ENCODE measurements around the gene GSK3B.

Gene GSK3B

DNA sequence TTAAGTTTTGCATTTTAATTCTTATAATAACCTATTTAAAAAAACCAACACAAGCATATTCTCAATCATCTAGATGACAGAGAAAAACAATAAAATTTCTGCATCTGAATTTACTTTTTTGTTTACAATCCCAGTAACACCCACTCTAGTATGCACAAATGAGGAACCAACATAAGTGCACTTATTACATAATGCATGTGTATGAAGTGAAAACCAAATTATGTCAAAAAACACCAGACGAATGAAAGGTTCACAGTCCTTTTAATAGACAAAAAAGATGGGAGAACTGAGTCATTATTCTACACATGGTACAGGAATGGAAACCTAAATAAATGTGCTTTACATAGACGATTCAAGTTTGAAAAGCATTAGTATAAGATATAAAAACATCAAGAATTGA lies 220.6 kb downstream of the GSK3B start:
- no peak for DNase-seq (ENCODE audit: low read depth)

DNA sequence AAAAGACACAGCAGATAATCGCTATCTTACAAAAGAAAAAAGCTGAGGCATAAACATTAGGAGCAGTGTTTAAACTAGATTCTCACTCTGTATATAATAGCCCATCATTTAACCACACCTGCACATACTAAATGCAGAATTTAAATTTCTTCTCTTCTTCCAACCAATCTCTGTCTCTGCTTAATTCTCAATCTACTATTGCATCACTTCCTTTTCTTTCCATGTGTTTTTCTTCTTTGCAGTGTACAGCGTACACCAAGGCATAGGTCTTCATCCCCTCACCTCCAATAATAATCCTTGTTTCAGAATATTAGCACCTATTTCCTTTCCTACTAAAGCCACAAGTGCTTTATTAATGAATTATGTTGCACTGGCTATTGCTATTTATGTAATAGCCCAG lies 221.5 kb downstream of the GSK3B start:
- DNase-seq (ENCODE audit: low read depth): no peak

DNA sequence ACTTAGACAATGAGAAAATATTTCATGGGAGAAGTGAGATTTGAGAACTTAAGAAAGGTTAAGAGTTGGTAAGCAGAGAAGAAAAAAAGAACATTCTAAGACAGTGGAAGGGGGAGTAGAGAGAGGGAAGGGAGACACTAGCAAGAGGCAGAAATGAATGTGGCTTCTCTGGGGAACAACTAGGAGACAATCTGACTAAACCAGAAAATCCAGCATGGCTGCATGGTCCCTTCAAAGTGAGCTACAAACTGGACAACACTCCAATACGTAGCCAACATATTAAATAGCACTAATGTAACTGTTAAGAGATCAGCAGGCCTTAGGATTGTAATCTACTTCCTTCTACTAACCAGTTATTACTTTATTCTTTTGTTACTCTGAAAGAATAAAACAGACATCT lies 222.7 kb downstream of the GSK3B start:
- DNase-seq (ENCODE audit: low read depth): no peak

DNA sequence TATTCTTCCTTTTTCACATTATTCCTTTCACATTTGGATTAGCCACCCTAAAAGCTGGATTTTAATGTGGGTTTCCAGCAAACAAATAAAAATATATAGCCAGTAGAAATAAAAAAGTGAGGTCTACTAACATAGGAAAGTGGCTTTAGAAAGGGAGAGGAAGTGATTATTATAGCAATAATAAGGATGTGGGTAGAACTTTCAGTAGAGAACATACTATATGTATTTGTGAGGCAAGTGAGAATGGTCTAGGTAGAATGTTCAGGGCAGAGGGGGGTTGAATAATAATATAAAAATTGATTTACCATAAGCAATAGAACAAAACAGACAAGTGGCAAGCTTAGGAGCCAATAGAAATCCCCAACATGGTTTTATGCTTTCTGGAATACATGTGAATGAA lies 223.7 kb downstream of the GSK3B start:
- DNase-seq (ENCODE audit: low read depth): no peak

DNA sequence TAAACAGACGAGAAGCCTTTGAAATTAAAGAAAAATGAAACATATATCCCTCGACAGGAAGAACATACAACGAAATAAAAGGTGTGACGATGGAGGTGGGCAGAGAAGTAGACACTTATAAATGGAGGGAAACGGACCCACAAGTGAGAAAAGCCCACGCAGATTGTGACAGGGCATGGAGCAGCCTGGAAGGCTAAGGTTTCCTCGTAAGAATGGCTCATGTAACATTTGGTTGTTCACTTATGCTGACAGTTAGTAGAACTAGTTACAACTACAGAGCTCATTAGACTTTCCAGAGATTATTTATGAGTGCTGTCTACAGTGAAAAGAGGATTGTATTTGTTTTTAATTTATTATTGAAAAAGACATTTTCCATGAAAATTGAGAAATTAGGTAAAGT lies 229.8 kb downstream of the GSK3B start:
- no peak for DNase-seq (ENCODE audit: low read depth)

DNA sequence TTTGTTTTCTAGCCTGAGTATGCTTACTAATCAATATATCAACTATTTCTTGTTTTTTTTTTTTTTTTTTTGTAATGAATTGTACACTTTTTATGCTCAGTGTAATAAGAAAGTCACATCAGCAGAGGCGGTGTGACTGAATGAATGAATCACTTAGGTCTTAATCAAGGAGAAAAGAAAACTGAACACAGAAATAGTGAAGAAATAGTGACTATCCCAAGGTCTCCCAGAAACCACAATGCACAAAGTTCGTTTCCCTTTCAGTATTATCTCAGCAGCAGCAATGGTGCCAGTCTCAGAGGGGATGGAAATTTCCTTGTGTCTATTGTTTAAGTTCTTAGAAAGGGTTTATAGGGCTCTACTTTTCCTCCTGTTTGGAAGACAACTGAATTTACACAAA lies 231.6 kb downstream of the GSK3B start:
- no peak for DNase-seq (ENCODE audit: low read depth)

DNA sequence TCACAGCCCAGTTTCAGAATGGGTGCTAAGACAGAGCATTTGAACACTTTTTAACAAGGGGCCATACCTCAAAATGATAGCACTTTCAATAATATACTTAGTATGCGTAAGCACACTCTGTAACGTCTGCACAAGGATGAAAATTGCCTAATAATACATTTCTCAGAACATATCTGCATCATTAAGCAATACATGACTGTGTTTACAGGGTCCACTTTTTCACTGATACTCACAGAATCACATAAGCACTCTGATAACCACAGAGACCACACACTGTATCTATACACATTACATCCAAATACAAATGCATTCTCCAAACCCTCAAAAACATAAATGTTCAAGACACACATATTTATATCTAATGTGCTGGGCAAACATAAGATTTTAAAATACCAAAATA lies 232.6 kb downstream of the GSK3B start:
- DNase-seq (ENCODE audit: low read depth): no peak

DNA sequence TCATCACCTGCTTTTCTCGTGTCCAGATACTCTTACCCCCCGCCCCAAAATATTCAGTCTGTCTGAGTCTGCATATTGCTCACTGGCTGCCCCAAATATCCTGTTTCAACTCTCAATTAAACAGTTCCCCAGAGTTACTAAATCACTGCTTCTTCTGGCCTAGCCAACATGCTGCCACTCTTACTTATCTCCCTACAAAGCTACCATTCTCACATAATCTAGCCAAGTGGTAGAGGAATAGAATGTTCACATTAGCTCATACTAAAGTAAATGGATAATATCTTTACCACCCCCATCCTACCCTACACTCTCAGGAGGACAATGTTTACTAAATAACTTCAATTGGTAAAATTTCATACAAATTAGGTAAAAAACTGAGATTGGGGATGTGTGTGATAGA lies 234.5 kb downstream of the GSK3B start:
- no peak for DNase-seq (ENCODE audit: low read depth)

DNA sequence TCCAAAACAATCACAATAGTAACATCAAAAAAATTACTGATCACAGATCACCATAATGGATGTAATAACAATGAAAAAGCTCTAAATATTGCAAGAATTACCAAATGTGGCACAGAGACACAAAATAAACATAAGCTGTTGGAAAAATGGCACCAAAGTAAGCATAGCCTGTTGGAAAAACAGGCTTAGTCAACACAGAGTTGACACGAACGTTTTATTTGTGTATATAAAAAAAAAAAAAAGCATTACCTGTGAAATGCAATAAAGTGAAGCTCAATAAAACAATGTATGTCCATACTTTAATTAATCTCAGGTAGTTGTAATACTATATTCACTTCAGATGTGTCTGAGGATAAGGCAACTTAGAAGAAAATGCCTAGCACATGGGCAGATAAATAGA lies 235.3 kb downstream of the GSK3B start:
- no peak for DNase-seq (ENCODE audit: low read depth)

DNA sequence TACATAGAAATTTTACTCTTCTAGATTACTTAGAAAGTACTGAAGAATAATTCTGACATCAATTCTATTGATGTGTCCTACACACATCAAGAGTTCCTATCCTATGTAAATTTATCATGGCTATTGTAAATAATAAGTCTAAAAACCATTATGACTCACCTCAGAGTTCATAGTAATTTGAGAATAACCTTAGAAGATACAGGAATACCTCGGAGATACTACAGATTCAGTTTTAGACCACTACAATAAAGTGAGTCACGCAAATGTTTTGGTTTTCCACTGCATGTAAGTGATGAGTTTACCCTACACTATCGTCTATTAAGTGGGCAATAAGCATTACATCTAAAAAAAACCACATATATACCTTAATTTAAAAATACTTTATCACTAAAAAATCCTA lies 237.6 kb downstream of the GSK3B start:
- no peak for DNase-seq (ENCODE audit: low read depth)

DNA sequence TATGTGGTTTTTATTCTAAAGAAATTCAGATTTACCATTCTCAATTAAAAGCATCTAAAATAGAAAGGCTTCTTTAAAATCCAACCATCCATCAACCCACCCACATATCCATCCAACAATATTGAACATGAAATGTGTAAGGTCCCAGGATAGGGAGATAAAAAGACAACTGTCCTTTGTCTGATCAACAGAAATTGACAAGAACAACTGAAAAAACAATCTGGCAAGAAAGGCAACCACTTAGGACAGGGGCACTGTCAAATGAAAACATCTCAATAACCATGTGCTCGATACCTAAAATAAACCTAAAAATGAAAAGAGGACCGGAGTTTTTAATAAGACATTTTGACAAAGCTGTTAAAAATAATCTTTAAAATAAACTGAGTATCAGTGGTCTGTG lies 245.1 kb downstream of the GSK3B start:
- DNase-seq (ENCODE audit: low read depth): no peak

DNA sequence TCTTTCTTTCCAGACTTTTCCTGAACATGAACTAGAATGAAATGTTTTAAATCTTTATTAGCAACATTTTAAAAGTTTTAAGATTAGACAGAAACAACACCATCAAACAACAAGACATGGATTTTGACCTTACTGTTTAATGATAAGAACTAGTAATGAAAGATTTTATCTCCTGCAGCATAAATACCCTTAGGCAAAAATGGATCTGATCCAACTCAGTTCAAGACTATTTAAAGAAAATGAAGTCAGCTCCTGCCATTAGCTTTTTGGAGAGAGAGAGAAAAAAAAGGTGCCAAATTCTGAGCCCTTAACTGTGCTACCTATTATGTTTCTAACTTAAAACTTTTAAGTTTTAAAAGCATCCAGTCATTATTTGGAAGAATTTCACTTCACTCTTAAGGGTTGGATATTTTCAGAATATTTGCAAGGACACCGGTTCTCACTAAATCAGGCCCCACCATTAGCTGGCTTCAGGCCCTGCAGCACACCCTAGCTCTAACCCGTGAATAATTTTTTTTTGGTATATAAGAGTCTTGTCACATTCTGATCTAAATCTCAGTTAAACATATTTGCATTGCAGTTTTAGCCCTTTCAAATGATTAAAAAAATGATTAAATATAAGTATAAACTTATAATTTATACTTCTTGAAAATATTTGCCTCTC lies 252.3 kb downstream of the GSK3B start:
- DNase-seq (ENCODE audit: low read depth): no peak

DNA sequence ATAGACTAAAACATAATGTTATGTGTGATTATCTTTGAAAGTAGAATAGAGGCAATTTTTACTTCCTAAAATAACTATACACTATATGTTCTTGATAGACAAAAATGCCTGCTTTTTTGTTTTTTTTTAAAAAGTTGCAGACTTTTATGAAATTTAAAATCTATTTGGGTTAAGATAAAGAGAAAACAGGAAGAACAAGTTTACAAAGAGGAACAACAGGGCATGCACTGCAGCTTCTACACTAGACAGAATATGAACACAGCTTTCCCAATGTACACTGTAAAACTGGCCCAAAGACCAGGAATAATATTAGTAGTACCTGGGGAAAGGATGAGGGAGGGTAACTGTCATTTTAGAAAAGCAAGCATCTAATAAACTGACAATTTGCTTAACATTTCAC lies 258.7 kb downstream of the GSK3B start:
- DNase-seq (ENCODE audit: low read depth): no peak

DNA sequence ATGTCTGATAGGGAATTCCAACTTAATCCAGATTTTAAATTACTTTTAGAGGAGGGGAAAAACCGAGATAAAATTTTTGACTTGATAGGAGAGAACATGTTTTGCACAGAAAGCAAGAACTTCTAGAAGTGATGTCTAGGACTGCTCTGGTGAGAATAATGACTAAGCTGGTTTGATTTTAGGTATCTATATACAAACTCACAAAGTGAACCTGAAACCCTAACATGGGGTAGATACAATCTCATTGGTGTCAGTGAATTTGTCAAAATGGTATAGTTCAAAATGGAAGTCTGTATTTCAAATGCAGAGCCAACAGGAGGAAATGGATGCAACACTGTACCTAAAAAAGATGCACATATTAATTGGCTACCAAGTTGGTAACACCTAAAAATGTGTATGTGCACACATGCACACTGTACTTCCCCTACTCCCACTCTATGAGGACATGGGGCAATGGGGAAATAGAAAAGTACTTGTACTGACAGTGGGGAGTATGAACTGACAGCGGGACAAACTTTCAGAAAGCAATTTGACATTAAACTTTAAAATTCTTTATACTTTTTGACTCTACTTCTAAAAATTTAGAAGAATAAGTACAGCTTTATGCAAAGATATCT lies 259.4 kb downstream of the GSK3B start:
- no peak for DNase-seq (ENCODE audit: low read depth)

DNA sequence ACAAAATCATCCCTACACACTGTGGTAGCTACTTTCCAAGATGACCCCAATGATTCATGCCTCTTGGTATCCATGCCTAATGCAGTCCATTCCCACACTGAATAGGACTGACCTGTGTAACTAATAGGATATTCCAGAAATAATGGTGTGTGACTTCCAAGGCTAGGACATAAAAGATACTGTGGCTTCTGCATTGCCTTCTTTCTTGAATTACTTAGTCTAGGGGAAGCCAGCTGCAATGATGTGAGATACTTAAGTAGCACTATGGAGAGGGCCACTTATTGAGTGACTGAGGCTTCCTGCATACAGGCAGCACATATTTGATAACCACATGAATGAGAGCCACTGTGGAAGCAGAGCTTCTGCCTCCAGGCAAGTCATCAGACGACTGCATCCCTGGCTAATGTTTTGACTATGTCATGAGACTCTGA lies 262.3 kb downstream of the GSK3B start:
- DNase-seq (ENCODE audit: low read depth): no peak

DNA sequence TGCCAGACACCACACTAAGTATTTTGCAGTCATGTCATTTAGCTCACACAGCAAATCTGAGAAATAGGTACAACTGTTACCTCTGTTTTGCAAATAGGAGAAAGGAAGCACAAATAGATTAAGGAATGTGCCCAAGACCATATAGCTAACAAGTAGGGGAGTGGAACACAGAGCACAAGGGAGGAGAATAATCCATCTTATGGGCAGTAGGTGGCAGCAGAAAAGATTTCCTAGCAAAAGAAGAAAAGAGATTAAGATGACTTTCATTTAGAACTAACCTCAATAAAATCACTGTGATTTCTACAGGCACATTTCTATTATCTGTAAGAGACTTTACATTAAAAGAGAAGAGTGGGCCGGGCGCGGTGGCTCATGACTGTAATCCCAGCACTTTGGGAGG lies 263.2 kb downstream of the GSK3B start:
- DNase-seq (ENCODE audit: low read depth): no peak

DNA sequence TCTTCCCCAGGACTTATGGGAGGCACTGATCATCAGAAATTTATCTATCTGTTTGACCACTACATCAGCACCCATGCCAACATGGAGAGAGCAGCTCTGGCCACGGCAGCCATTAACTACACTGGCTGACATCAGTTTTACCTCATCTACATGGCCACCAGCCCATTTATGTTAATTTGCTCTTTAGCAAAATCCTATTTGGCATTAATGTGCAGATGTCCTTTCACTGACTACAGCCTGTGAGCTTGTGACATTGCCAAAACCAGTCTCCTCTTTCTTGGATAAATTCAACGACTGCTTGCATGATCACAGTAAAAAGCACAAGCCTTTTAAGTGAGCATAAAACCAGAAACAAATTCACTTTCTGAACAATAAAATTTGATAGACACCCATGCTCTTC lies 264.8 kb downstream of the GSK3B start:
- no peak for DNase-seq (ENCODE audit: low read depth)

DNA sequence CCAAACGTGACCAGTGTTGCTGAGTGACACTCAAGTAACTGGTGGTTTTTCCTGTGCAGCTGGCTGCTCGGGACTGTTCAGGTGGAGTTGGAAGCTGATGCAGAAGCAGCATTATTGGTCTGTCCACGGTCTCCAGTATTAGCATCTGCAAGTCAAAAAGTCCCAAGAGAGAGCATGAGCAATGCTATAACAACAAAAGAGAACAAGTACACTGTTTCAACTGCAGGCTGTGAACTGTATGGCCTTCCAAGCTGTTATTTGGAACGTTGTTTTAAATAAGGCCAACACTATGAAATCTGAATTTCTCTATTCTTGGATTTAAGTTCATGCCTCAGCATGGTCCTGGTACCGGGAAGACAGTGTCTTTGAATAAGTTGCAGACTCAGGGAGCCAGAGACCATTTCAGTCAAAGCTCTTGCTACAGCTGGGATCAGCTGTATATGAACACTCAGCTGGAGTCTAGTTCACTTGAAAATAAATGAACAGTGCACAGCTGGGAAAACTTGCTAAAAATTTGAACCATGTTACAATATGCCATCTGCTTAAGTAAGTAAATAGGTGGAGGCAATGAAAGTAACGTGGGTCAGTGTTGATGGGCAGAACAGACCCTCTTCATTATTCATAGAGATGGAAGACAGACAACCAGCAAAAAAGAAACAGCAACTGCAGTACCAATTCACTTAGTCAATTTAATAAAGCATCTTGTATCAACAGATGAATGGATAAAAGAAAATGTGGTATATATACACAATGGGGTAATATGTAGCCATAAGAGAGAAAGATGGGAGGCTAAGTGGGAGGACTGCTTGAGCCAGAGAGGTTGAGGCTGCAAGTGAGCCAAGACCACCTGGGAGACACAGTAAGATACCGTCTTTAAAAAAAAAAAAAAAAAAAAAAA lies 267.3 kb downstream of the GSK3B start:
- DNase-seq (ENCODE audit: low read depth): no peak

DNA sequence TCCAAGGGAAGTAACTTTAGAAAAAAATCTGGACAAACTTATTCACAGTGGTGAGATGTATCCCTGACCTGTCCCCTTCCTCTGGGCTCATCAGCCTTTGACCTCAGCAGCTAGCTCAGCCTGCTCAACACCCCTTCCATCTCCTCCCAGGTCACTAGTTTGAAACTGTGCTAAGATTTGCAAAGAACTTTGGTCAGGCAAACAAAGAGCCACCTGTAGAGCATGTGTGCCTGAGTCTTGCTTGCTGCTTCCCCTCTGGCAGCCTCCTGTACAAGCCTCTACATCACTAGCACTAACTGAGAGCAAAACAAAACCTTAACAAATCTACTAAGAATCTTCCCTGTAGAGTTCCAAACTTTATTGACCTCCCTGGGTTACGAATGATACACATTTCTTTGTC lies 268.4 kb downstream of the GSK3B start:
- DNase-seq (ENCODE audit: low read depth): no peak

DNA sequence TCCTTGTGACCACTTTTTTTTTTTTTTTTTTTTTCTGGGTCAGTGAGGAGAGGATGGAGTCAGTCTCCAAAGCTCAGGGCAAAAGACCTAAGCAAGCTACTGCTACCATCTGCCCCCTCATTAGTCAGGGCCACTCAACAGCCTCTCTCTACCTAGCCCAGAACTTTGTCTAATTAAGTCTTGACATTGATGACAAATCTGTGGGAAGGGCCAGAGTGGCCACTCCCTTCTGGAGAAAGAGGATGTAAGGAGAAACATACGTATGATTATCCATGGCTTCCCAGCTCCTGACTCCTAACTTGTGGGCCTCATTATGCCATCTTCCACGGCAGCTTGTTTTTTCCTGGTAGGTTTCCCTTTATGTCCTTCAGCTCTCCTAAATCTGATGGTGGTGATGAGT lies 274.4 kb downstream of the GSK3B start:
- DNase-seq (ENCODE audit: low read depth): no peak

DNA sequence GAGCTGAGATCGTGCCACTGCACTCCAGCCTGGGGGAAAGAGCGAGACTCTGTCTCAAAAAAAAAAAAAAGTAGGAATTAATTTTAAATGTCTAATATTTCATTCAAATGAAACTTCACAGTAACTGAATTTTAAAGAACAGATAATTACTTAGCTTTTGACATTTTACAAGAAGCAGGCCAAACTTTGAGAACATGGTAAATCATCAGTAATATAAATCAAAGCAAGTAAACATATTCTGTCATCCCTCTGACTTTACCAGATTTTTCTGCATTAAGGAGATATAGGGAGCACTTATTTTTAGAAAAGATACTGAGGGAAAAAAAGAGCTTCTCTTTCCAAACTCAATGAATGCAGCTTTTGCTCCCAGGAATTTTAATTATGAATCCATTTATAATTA lies 275.3 kb downstream of the GSK3B start:
- DNase-seq (ENCODE audit: low read depth): no peak

DNA sequence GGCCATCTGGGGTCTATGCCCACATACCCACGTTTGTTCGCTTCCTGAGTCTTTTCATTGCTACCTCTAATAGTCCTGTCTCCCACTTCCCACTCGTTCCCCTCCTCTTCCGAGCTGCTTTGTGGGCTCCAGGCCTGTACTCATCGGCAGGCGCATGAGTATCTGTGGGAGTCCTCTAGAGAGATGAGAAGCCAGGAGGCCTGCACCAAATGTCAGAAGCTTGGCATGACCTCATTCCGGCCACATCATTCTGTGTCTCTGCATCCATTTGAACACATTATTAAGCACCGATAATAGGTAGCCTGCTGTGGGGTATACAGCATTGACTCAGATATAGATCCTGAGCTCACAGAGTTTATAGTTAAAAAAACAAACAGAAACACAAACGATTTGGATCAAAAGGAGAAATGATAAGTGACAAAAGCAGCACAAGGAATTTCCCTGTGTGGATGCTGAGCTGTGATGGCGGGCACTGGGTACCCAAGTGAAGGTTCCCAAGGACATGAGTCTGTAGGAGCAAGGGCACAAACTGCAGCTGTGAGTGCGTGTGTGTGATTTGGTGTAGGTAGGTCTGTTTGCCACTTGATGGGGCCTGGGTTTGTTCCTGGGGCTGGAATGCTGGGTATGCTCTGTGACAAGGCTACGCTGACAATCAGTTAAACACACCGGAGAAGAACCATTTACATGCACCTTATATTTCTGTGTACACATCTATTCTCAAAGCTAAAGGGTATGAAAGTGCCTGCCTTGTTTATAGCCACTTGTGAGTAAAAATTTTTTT lies 276.5 kb downstream of the GSK3B start:
- no peak for DNase-seq (ENCODE audit: low read depth)

DNA sequence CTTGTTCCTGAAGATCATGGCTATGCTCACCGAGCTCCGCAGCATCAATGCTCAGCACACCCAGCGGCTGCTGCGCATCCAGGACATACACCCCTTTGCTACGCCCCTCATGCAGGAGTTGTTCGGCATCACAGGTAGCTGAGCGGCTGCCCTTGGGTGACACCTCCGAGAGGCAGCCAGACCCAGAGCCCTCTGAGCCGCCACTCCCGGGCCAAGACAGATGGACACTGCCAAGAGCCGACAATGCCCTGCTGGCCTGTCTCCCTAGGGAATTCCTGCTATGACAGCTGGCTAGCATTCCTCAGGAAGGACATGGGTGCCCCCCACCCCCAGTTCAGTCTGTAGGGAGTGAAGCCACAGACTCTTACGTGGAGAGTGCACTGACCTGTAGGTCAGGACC lies 277.2 kb downstream of the GSK3B start:
- DNase-seq (ENCODE audit: low read depth): no peak
